Panc1 (cell line): ENCODE measurements around the gene C14orf132. TPM values are rescaled to one million over a fixed set of nuclear protein-coding genes. Genes with fewer than 3 reads are reported as not detected.

Source experiments
- ATAC-seq: fragments of 200-7000 bp; cut with Tn5 transposase; 2 replicates; pipeline ENCODE4 v1.9.1; 2020; ENCODE audit warnings: mild to moderate bottlenecking, moderate library complexity
- BruUV-seq: library from RNA; stranded (reverse); fragments of 400-500 nt; replicated peaks from 2 replicates; lab custom pipeline; 2021; lab: Mats Ljungman, UMichigan
- CTCF ChIA-PET: fragments of 300-600 bp; sonication (Branson Sonifier 250); formaldehyde crosslinking; loops from one replicate; lab custom pipeline; 2022; ENCODE audit warnings: antibody characterized with exemption; lab: Charles Lee
- POLR2A ChIA-PET: fragments of 300-600 bp; sonication (Branson Sonifier 250); formaldehyde crosslinking; loops from one replicate; lab custom pipeline; 2022; ENCODE audit warnings: antibody characterized with exemption; lab: Charles Lee
- DNase-seq: peaks from one replicate; pipeline ENCODE4 v3.0.0-alpha.2; 2010; ENCODE audit warnings: low read depth, low spot score
- H3K27ac ChIP-seq: 2 replicates; pipeline ENCODE4 v1.5.1; 2011; ENCODE audit warnings: mild to moderate bottlenecking, low read length, inconsistent platforms
- H3K27me3 ChIP-seq: fragments of 200-500 bp; sonication (Bioruptor generic); 2 replicates; pipeline ENCODE4 v1.6.0; 2014; ENCODE audit warnings: low read length, inconsistent platforms; ENCODE audit not compliant: control insufficient read depth, insufficient read depth
- H3K36me3 ChIP-seq: fragments of 200-500 bp; sonication (Bioruptor generic); 2 replicates; pipeline ENCODE4 v1.5.1; 2014; ENCODE audit warnings: inconsistent platforms, mild to moderate bottlenecking, low read length, moderate library complexity; ENCODE audit not compliant: control insufficient read depth, insufficient read depth
- H3K4me1 ChIP-seq: 2 replicates; pipeline ENCODE4 v1.5.1; 2011; ENCODE audit warnings: inconsistent platforms, mild to moderate bottlenecking, low read length, moderate library complexity; ENCODE audit not compliant: control insufficient read depth, insufficient read depth
- H3K4me3 ChIP-seq, 2 experiments: 2 replicates each; pipeline ENCODE4 v1.5.1; 2011 to 2012; ENCODE audit warnings: low read depth in 2 of 2, low read length in 2 of 2, mild to moderate bottlenecking in 2 of 2, inconsistent platforms in 1 of 2, moderate library complexity in 1 of 2
- H3K9me3 ChIP-seq: fragments of 200-500 bp; sonication (Bioruptor generic); 2 replicates; pipeline ENCODE4 v1.5.1; 2014; ENCODE audit warnings: low read depth, mild to moderate bottlenecking, inconsistent platforms, low read length, moderate library complexity; ENCODE audit not compliant: control insufficient read depth, insufficient read depth
- CTCF ChIP-seq: fragments of 450-650 bp; IDR thresholded peaks from 2 replicates; pipeline ENCODE4 v1.5.1; 2017; ENCODE audit warnings: mild to moderate bottlenecking
- POLR2AphosphoS5 ChIP-seq: IDR thresholded peaks from 2 replicates; pipeline ENCODE4 v1.6.1; 2012; ENCODE audit warnings: mild to moderate bottlenecking, low read depth, low read length, moderate library complexity
- SIN3A ChIP-seq: IDR thresholded peaks from 2 replicates; pipeline ENCODE4 v1.6.1; 2012; ENCODE audit warnings: low read depth, mild to moderate bottlenecking, low read length, moderate library complexity, borderline replicate concordance; ENCODE audit not compliant: insufficient read depth
- TCF7L2 ChIP-seq: IDR thresholded peaks from 2 replicates; pipeline ENCODE4 v1.6.1; 2011; ENCODE audit warnings: mild to moderate bottlenecking, low read depth, low read length, inconsistent platforms
- in situ Hi-C: cut with HindIII; loops from 2 replicates; pipeline ENCODE4 v1.10.0; 2016; ENCODE audit warnings: low sequenced_read_pairs, low pct_unique_long_range_greater_than_20kb
- intact Hi-C: fragments of 100-400 bp; cut with micrococcal nuclease; formaldehyde crosslinking; loops from one replicate; pipeline ENCODE4 v1.10.0; 2022; ENCODE audit not compliant: unreplicated experiment
- total RNA-seq: library from RNA; stranded (reverse); gene quantifications from one replicate; pipeline ENCODE4 v1.2.1, GENCODE V29; 2021; ENCODE audit not compliant: unreplicated experiment
- TF ChIP-seq, protein P1 (sequence below), 2 experiments: IDR thresholded peaks; 2 replicates each; pipeline ENCODE4 v1.6.1; 2011 to 2012; ENCODE audit warnings: low read depth in 2 of 2, control low read depth in 1 of 2, low read length in 1 of 2, mild to moderate bottlenecking in 1 of 2, moderate library complexity in 1 of 2; ENCODE audit not compliant: insufficient read depth in 1 of 2

The C14orf132 gene
- total RNA-seq, 1 experiment from 2014 or later, result 23.0 TPM

DNA sequence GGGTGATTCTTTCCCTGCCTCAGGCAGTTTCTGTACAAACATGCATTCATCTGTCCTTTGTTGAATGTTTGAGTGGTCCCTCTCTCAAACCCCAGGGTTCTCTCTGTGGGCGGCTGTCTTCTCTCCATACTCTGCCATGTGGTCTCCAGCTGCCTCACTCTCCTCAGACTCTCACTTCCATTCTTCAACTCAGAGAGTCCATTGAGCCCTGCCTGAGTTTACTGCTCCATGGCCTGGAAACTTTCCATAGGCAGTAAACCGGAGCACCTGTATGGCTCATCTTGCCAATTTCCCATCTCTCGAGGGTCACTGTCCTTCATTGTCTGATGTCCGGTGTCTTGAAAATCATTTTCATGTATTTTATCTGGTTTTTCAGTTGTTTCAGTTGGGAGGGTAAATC lies 11.3 kb downstream of the C14orf132 start:
- no peak for ATAC-seq

DNA sequence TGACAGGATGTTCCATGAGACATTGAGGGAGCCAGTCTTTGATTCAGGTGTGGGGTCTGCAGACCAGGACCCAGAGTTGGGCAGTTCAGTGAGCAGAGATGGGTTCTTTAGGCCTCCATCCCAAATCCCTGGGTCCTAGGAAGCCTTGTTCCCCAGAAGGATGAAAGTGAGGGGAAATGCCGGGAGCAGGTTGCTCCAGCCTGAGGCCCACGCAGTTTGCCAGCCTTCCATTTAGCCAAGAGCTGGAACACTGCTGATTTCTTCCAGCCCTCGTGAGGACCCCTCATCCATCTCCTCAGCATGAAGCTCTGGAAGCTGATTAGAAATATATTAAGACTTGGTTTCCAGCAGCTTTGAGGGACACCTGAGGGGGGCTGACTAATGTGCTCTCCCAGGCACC lies 12.1 kb downstream of the C14orf132 start:
- BruUV-seq, result no TSS peak
- in situ Hi-C loops, result no loop called here
- Histone ChIP-seq H3K36me3 (no peaks in the 10 kb centered on the region), H3K27me3 (no peaks in the 10 kb centered on the region), H3K27ac (no peak overlapping the region), H3K9me3 (no peaks in the 10 kb centered on the region), H3K4me1 (no peaks in the 10 kb centered on the region; the same call in 1 of the 2 replicates), H3K4me3 (no peak overlapping the region)
- intact Hi-C loops, result no loop called here
- ChIA-PET POLR2A (no interaction called here), CTCF (no interaction called here)
- no peak for DNase-seq
- ATAC-seq, result no peak
- TF ChIP-seq POLR2AphosphoS5 (no peak), CTCF (no peak), TCF7L2 (no peak), SIN3A (no peak)
- TF ChIP-seq, protein P1, sequence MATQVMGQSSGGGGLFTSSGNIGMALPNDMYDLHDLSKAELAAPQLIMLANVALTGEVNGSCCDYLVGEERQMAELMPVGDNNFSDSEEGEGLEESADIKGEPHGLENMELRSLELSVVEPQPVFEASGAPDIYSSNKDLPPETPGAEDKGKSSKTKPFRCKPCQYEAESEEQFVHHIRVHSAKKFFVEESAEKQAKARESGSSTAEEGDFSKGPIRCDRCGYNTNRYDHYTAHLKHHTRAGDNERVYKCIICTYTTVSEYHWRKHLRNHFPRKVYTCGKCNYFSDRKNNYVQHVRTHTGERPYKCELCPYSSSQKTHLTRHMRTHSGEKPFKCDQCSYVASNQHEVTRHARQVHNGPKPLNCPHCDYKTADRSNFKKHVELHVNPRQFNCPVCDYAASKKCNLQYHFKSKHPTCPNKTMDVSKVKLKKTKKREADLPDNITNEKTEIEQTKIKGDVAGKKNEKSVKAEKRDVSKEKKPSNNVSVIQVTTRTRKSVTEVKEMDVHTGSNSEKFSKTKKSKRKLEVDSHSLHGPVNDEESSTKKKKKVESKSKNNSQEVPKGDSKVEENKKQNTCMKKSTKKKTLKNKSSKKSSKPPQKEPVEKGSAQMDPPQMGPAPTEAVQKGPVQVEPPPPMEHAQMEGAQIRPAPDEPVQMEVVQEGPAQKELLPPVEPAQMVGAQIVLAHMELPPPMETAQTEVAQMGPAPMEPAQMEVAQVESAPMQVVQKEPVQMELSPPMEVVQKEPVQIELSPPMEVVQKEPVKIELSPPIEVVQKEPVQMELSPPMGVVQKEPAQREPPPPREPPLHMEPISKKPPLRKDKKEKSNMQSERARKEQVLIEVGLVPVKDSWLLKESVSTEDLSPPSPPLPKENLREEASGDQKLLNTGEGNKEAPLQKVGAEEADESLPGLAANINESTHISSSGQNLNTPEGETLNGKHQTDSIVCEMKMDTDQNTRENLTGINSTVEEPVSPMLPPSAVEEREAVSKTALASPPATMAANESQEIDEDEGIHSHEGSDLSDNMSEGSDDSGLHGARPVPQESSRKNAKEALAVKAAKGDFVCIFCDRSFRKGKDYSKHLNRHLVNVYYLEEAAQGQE (IDR thresholded peaks at IDR 0.05; ENCODE audit: insufficient read depth in 1 of 2, low read depth in 2 of 2, low read length in 1 of 2), result no peak

More for the DNA sequence above, 11.3 kb downstream of the C14orf132 start:
- H3K27me3 ChIP-seq, result no peaks in the 10 kb centered on the region
- TF ChIP-seq POLR2AphosphoS5, result no peak
- no peak for TF ChIP-seq TCF7L2
- no peak for TF ChIP-seq SIN3A
- no peak for TF ChIP-seq CTCF
- TF ChIP-seq, protein P1 (IDR thresholded peaks at IDR 0.05; ENCODE audit: insufficient read depth in 1 of 2, low read depth in 2 of 2, low read length in 1 of 2), result no peak
- CTCF ChIA-PET, result no interaction called here
- POLR2A ChIA-PET, result no interaction called here
- no peak overlapping the region for H3K4me3 ChIP-seq
- BruUV-seq, result no TSS peak
- intact Hi-C loops (no loop called here), in situ Hi-C loops (no loop called here)
- H3K36me3 ChIP-seq, result no peaks in the 10 kb centered on the region
- no peaks in the 10 kb centered on the region for H3K9me3 ChIP-seq
- H3K4me1 ChIP-seq, result no peaks in the 10 kb centered on the region; the same call in 1 of the 2 replicates
- no peak for DNase-seq
- no peak overlapping the region for H3K27ac ChIP-seq
